GM23338 (cell line): ENCODE data around the gene SRRM2. TPM values are rescaled to one million over a fixed set of nuclear protein-coding genes. Genes with fewer than 3 reads are reported as not detected.

Experiments used
- ATAC-seq: fragments of 200-7000 bp; cut with Tn5 transposase; 3 replicates; pipeline ENCODE4 v1.9.1; 2020
- DNase-seq: peaks from one replicate; pipeline ENCODE4 v3.0.0-alpha.2; 2015; ENCODE audit warnings: low spot score
- H2AFZ ChIP-seq: fragments of 200-600 bp; sonication (generic); 2 replicates; pipeline ENCODE4 v1.8.0; 2016; ENCODE audit warnings: antibody characterized with exemption, mild to moderate bottlenecking, moderate library complexity
- H3F3A ChIP-seq: fragments of 200-600 bp; sonication (generic); replicated peaks from 2 replicates; pipeline ENCODE4 v1.8.0; 2017; ENCODE audit warnings: antibody characterized with exemption, mixed run types, low read depth
- H3K27ac ChIP-seq: fragments of 200-600 bp; sonication (generic); 2 replicates; pipeline ENCODE4 v1.6.1; 2016; ENCODE audit warnings: low read depth
- H3K27me3 ChIP-seq: fragments of 200-600 bp; sonication (generic); 2 replicates; pipeline ENCODE4 v1.8.0; 2016; ENCODE audit warnings: mild to moderate bottlenecking, mixed run types, moderate library complexity; ENCODE audit not compliant: insufficient read depth
- H3K36me3 ChIP-seq: fragments of 200-600 bp; sonication (generic); 2 replicates; pipeline ENCODE4 v1.8.0; 2016; ENCODE audit warnings: mild to moderate bottlenecking; ENCODE audit not compliant: insufficient read depth
- H3K4me1 ChIP-seq: fragments of 200-600 bp; sonication (generic); 2 replicates; pipeline ENCODE4 v1.8.0; 2016; ENCODE audit warnings: mild to moderate bottlenecking, moderate library complexity; ENCODE audit not compliant: insufficient read depth
- H3K4me2 ChIP-seq: fragments of 200-600 bp; sonication (generic); 2 replicates; pipeline ENCODE4 v1.7.1; 2017; ENCODE audit warnings: mixed run types
- H3K4me3 ChIP-seq: fragments of 200-600 bp; sonication (generic); 2 replicates; pipeline ENCODE4 v1.6.1; 2016; ENCODE audit warnings: mixed run types
- H3K79me2 ChIP-seq: fragments of 200-600 bp; sonication (generic); replicated peaks from 2 replicates; pipeline ENCODE4 v1.8.0; 2017; ENCODE audit warnings: mild to moderate bottlenecking; ENCODE audit not compliant: insufficient read depth
- H3K9me2 ChIP-seq: fragments of 200-600 bp; sonication (generic); 2 replicates; pipeline ENCODE4 v1.8.0; 2017; ENCODE audit not compliant: insufficient read depth
- H4K20me1 ChIP-seq: fragments of 200-600 bp; sonication (generic); replicated peaks from 2 replicates; pipeline ENCODE4 v1.8.0; 2017; ENCODE audit warnings: mild to moderate bottlenecking; ENCODE audit not compliant: insufficient read depth
- H3K27ac Mint-ChIP-seq: 2 replicates; pipeline ENCODE4 v1.8.0; 2020; ENCODE audit warnings: inconsistent platforms, mild to moderate bottlenecking, moderate library complexity, mixed read lengths
- H3K27me3 Mint-ChIP-seq: 3 replicates; pipeline ENCODE4 v1.8.0; 2022; ENCODE audit warnings: low read depth, mild to moderate bottlenecking, moderate library complexity, mixed read lengths, inconsistent platforms; ENCODE audit not compliant: insufficient read depth, poor library complexity
- H3K36me3 Mint-ChIP-seq: 3 replicates; pipeline ENCODE4 v1.8.0; 2021; ENCODE audit warnings: low read depth, mild to moderate bottlenecking, inconsistent platforms, moderate library complexity, mixed read lengths
- H3K4me1 Mint-ChIP-seq: 3 replicates; pipeline ENCODE4 v1.8.0; 2020; ENCODE audit warnings: mild to moderate bottlenecking, inconsistent platforms, mixed read lengths
- H3K4me3 Mint-ChIP-seq: 3 replicates; pipeline ENCODE4 v1.8.0; 2021; ENCODE audit warnings: moderate library complexity, mild to moderate bottlenecking, inconsistent platforms, mixed read lengths
- H3K9me3 Mint-ChIP-seq: 3 replicates; pipeline ENCODE4 v1.8.0; 2020; ENCODE audit warnings: moderate library complexity, mild to moderate bottlenecking, inconsistent platforms, mixed read lengths
- CREB1 ChIP-seq: fragments of 250-450 bp; sonication (Bioruptor Pico); IDR thresholded peaks from 2 replicates; pipeline ENCODE4 v1.5.0; 2020; ENCODE audit warnings: low read depth, mild to moderate bottlenecking, moderate library complexity
- CTCF ChIP-seq, 2 experiments: fragments of 200-600 bp in 1 of 2; sonication (generic) in 1 of 2; conservative IDR thresholded peaks; 2 replicates each; pipeline versions ENCODE4 v1.5.1 to v1.6.1; 2016 to 2017; ENCODE audit warnings: antibody characterized with exemption in 2 of 2, low read depth in 2 of 2, mild to moderate bottlenecking in 2 of 2, moderate library complexity in 1 of 2
- ETS1 ChIP-seq: IDR thresholded peaks from 2 replicates; pipeline ENCODE4 v1.6.1; 2016; ENCODE audit warnings: antibody characterized with exemption
- EZH2 ChIP-seq: fragments of 200-600 bp; sonication (generic); IDR thresholded peaks from one replicate; pipeline ENCODE4 v1.8.0; 2017; ENCODE audit warnings: antibody characterized with exemption, mild to moderate bottlenecking, low read depth; ENCODE audit not compliant: unreplicated experiment
- EZH2phosphoT487 ChIP-seq: fragments of 200-600 bp; sonication (generic); IDR thresholded peaks from one replicate; pipeline ENCODE4 v1.8.1; 2018; ENCODE audit warnings: antibody characterized with exemption; ENCODE audit not compliant: unreplicated experiment
- JUNB ChIP-seq: IDR thresholded peaks from one replicate; pipeline ENCODE4 v1.6.1; 2016; ENCODE audit warnings: antibody characterized with exemption; ENCODE audit not compliant: unreplicated experiment
- NANOG ChIP-seq: IDR thresholded peaks from 2 replicates; pipeline ENCODE4 v1.6.1; 2016; ENCODE audit warnings: antibody characterized with exemption, borderline replicate concordance
- POLR2AphosphoS5 ChIP-seq: IDR thresholded peaks from 2 replicates; pipeline ENCODE4 v1.6.1; 2016; ENCODE audit warnings: antibody characterized with exemption, low read depth
- REST ChIP-seq: IDR thresholded peaks from one replicate; pipeline ENCODE4 v1.6.1; 2018; ENCODE audit warnings: antibody characterized with exemption; ENCODE audit not compliant: unreplicated experiment
- STAT1 ChIP-seq: IDR thresholded peaks from one replicate; pipeline ENCODE4 v1.6.1; 2016; ENCODE audit warnings: antibody characterized with exemption; ENCODE audit not compliant: unreplicated experiment
- ZNF114 ChIP-seq: fragments of 250-450 bp; sonication (Bioruptor Pico); IDR thresholded peaks from 2 replicates; pipeline ENCODE4 v1.5.0; 2020; ENCODE audit warnings: mild to moderate bottlenecking, moderate library complexity
- ZNF331 ChIP-seq: fragments of 250-450 bp; sonication (Bioruptor Pico); IDR thresholded peaks from 2 replicates; pipeline ENCODE4 v1.5.0; 2020; ENCODE audit warnings: low read depth, mild to moderate bottlenecking, moderate library complexity
- ZNF462 ChIP-seq: fragments of 250-450 bp; sonication (Bioruptor Pico); IDR thresholded peaks from 2 replicates; pipeline ENCODE4 v1.5.0; 2020; ENCODE audit warnings: mild to moderate bottlenecking, moderate library complexity
- polyA plus RNA-seq: library from polyadenylated mRNA; unstranded; fragments of >200 nt; fragmentation: Nextera tagmentation; extraction: Ambion mirVana; gene quantifications from 2 replicates; pipeline ENCODE4 v1.2.1, GENCODE V29; 2016
- total RNA-seq: library from RNA; depleted of rRNA; stranded (reverse); fragments of >200 nt; shearing (Covaris generic); gene quantifications from 2 replicates; pipeline ENCODE4 v1.2.3, GENCODE V29; 2014

The SRRM2 gene
- total and polyA plus RNA-seq, 2 experiments from 2014 or later: 308 to 893 TPM

- H2AFZ ChIP-seq: no peak overlapping the region
- ATAC-seq (peak; percentile 10; the same call in 1 of the 3 replicates), DNase-seq (peak; percentile 55)
- H3K4me2 ChIP-seq: no peak overlapping the region
- no peaks in the 10 kb centered on the region for H3K79me2 ChIP-seq
- H3K4me1 ChIP-seq: peaks cover 9% of the 10 kb centered on the region
- Mint-ChIP-seq H3K36me3 (no peaks in the 10 kb centered on the region), H3K27ac (no peak overlapping the region), H3K4me1 (peaks cover 18% of the 10 kb centered on the region), H3K4me3 (no peak overlapping the region), H3K27me3 (peaks cover 43% of the 10 kb centered on the region), H3K9me3 (no peaks in the 10 kb centered on the region; the same call in 2 of the 3 replicates)
- peaks cover 29% of the 10 kb centered on the region for H3K27me3 ChIP-seq
- H3K9me2 ChIP-seq: no peaks in the 10 kb centered on the region
- TF ChIP-seq POLR2AphosphoS5 (no peak), ZNF331 (CRISPR knock-in tag) (no peak), REST (no peak), ZNF462 (CRISPR knock-in tag) (no peak), NANOG (no peak), ZNF114 (CRISPR knock-in tag) (no peak), STAT1 (no peak), CTCF (conservative IDR thresholded peaks at IDR 0.05; ENCODE audit: low read depth in 2 of 2) (no peak; a peak in 1 of 4 replicates), ETS1 (no peak), JUNB (no peak), EZH2 (no peak), CREB1 (CRISPR knock-in tag) (no peak), EZH2phosphoT487 (no peak)
- no peak overlapping the region for H3K27ac ChIP-seq
- no peaks in the 10 kb centered on the region for H4K20me1 ChIP-seq
- H3F3A ChIP-seq: 0 out of 2 replicates have a peak, but pooled peaks cover 7% of the 10 kb centered on the region
- no peaks in the 10 kb centered on the region for H3K36me3 ChIP-seq
- no peak overlapping the region for H3K4me3 ChIP-seq
Observed at GRCh38 chr16:2782583-2783351, 30.3 kb downstream of the SRRM2 start.
